ENCODE data around the gene RARB.

RARB gene

GRCh38 chr3:25427942-25428788 is at the start of gene RARB:
Gene RARB, plus strand, starts transcription at chr3:25428263. Its CDS starts 469 bp downstream, at chr3:25428732.
- H3K27me3 ChIP-seq (ENCODE audit: control insufficient read depth, insufficient read depth, low read length) = peaks cover 3% of the 10 kb centered on the region; the same call in 1 of the 2 replicates
- no CpG with 5 or more reads among the region's 27 CpGs for WGBS (ENCODE audit: insufficient coverage, insufficient read length)
- peaks cover 11% of the 10 kb centered on the region for H3K4me1 ChIP-seq (ENCODE audit: control insufficient read depth, insufficient read depth, low read length)
- no peak within 1 kb of the TSS for H3K27ac ChIP-seq (ENCODE audit: low read length)
- peak within 1 kb of the TSS; percentile 50; the same call in 1 of the 2 replicates for H3K4me3 ChIP-seq (ENCODE audit: low read length)
- no peaks in the 10 kb centered on the region for H3K9me3 ChIP-seq (ENCODE audit: control insufficient read depth, insufficient read depth, low read length)
- no peak for DNase-seq (ENCODE audit: low read depth, low spot score)
- H3K36me3 ChIP-seq (ENCODE audit: control insufficient read depth, insufficient read depth, low read length) = no peaks in the 10 kb centered on the region

- WGBS (ENCODE audit: insufficient coverage, insufficient read length) = no CpG with 5 or more reads among the region's 2 CpGs
- Histone ChIP-seq H3K4me1 (ENCODE audit: control insufficient read depth, insufficient read depth, low read length) (no peaks in the 10 kb centered on the region; the same call in 1 of the 2 replicates), H3K36me3 (ENCODE audit: control insufficient read depth, insufficient read depth, low read length) (no peaks in the 10 kb centered on the region), H3K27me3 (ENCODE audit: control insufficient read depth, insufficient read depth, low read length) (no peaks in the 10 kb centered on the region), H3K9me3 (ENCODE audit: control insufficient read depth, insufficient read depth, low read length) (no peaks in the 10 kb centered on the region), H3K4me3 (ENCODE audit: low read length) (no peak overlapping the region), H3K27ac (ENCODE audit: low read length) (no peak overlapping the region)
- no peak for DNase-seq (ENCODE audit: low read depth, low spot score)
Observed at GRCh38 chr3:25378786-25379311, 49.2 kb upstream of the RARB start.

GRCh38 chr3:25380222-25380739 is 47.8 kb upstream of the RARB start:
- H3K27me3 ChIP-seq (ENCODE audit: control insufficient read depth, insufficient read depth, low read length) = no peaks in the 10 kb centered on the region
- H3K9me3 ChIP-seq (ENCODE audit: control insufficient read depth, insufficient read depth, low read length) = no peaks in the 10 kb centered on the region
- DNase-seq (ENCODE audit: low read depth, low spot score) = no peak
- no peak overlapping the region for H3K27ac ChIP-seq (ENCODE audit: low read length)
- H3K36me3 ChIP-seq (ENCODE audit: control insufficient read depth, insufficient read depth, low read length) = no peaks in the 10 kb centered on the region
- no peaks in the 10 kb centered on the region; the same call in 1 of the 2 replicates for H3K4me1 ChIP-seq (ENCODE audit: control insufficient read depth, insufficient read depth, low read length)
- no CpG with 5 or more reads among the region's 9 CpGs for WGBS (ENCODE audit: insufficient coverage, insufficient read length)
- H3K4me3 ChIP-seq (ENCODE audit: low read length) = no peak overlapping the region

GRCh38 chr3:25381083-25381482 is 47.0 kb upstream of the RARB start:
- Histone ChIP-seq H3K36me3 (ENCODE audit: control insufficient read depth, insufficient read depth, low read length) (no peaks in the 10 kb centered on the region), H3K9me3 (ENCODE audit: control insufficient read depth, insufficient read depth, low read length) (no peaks in the 10 kb centered on the region), H3K4me1 (ENCODE audit: control insufficient read depth, insufficient read depth, low read length) (no peaks in the 10 kb centered on the region; the same call in 1 of the 2 replicates), H3K27me3 (ENCODE audit: control insufficient read depth, insufficient read depth, low read length) (no peaks in the 10 kb centered on the region), H3K4me3 (ENCODE audit: low read length) (no peak overlapping the region), H3K27ac (ENCODE audit: low read length) (no peak overlapping the region)
- WGBS (ENCODE audit: insufficient coverage, insufficient read length) = no CpG with 5 or more reads among the region's 3 CpGs
- no peak for DNase-seq (ENCODE audit: low read depth, low spot score)

- H3K27me3 ChIP-seq (ENCODE audit: control insufficient read depth, insufficient read depth, low read length) = no peaks in the 10 kb centered on the region
- no peaks in the 10 kb centered on the region for H3K9me3 ChIP-seq (ENCODE audit: control insufficient read depth, insufficient read depth, low read length)
- WGBS (ENCODE audit: insufficient coverage, insufficient read length) = no CpG with 5 or more reads among the region's 3 CpGs
- H3K36me3 ChIP-seq (ENCODE audit: control insufficient read depth, insufficient read depth, low read length) = no peaks in the 10 kb centered on the region
- H3K4me3 ChIP-seq (ENCODE audit: low read length) = no peak overlapping the region
- H3K27ac ChIP-seq (ENCODE audit: low read length) = no peak overlapping the region
- DNase-seq (ENCODE audit: low read depth, low spot score) = no peak
- H3K4me1 ChIP-seq (ENCODE audit: control insufficient read depth, insufficient read depth, low read length) = no peaks in the 10 kb centered on the region; the same call in none of the 2 replicates
Observed at GRCh38 chr3:25384471-25384870, 43.6 kb upstream of the RARB start.

GRCh38 chr3:25385807-25386460 is 42.1 kb upstream of the RARB start:
- Histone ChIP-seq H3K4me3 (ENCODE audit: low read length) (no peak overlapping the region), H3K36me3 (ENCODE audit: control insufficient read depth, insufficient read depth, low read length) (no peaks in the 10 kb centered on the region), H3K27ac (ENCODE audit: low read length) (no peak overlapping the region), H3K9me3 (ENCODE audit: control insufficient read depth, insufficient read depth, low read length) (no peaks in the 10 kb centered on the region), H3K4me1 (ENCODE audit: control insufficient read depth, insufficient read depth, low read length) (no peaks in the 10 kb centered on the region; the same call in 1 of the 2 replicates), H3K27me3 (ENCODE audit: control insufficient read depth, insufficient read depth, low read length) (no peaks in the 10 kb centered on the region)
- DNase-seq (ENCODE audit: low read depth, low spot score) = no peak
- 100% methylated on average over 1 of the region's 9 CpGs for WGBS (ENCODE audit: insufficient coverage, insufficient read length)

GRCh38 chr3:25386686-25387255 is 41.3 kb upstream of the RARB start:
- H3K4me3 ChIP-seq (ENCODE audit: low read length) = no peak overlapping the region
- no peaks in the 10 kb centered on the region for H3K36me3 ChIP-seq (ENCODE audit: control insufficient read depth, insufficient read depth, low read length)
- no CpG with 5 or more reads among the region's 4 CpGs for WGBS (ENCODE audit: insufficient coverage, insufficient read length)
- H3K27ac ChIP-seq (ENCODE audit: low read length) = no peak overlapping the region
- no peaks in the 10 kb centered on the region; the same call in 1 of the 2 replicates for H3K4me1 ChIP-seq (ENCODE audit: control insufficient read depth, insufficient read depth, low read length)
- H3K9me3 ChIP-seq (ENCODE audit: control insufficient read depth, insufficient read depth, low read length) = no peaks in the 10 kb centered on the region
- H3K27me3 ChIP-seq (ENCODE audit: control insufficient read depth, insufficient read depth, low read length) = no peaks in the 10 kb centered on the region
- no peak for DNase-seq (ENCODE audit: low read depth, low spot score)

- Histone ChIP-seq H3K4me3 (ENCODE audit: low read length) (no peak overlapping the region), H3K27me3 (ENCODE audit: control insufficient read depth, insufficient read depth, low read length) (no peaks in the 10 kb centered on the region), H3K9me3 (ENCODE audit: control insufficient read depth, insufficient read depth, low read length) (no peaks in the 10 kb centered on the region), H3K27ac (ENCODE audit: low read length) (no peak overlapping the region), H3K4me1 (ENCODE audit: control insufficient read depth, insufficient read depth, low read length) (no peaks in the 10 kb centered on the region; the same call in 1 of the 2 replicates), H3K36me3 (ENCODE audit: control insufficient read depth, insufficient read depth, low read length) (no peaks in the 10 kb centered on the region)
- no peak for DNase-seq (ENCODE audit: low read depth, low spot score)
- WGBS (ENCODE audit: insufficient coverage, insufficient read length) = no CpG with 5 or more reads among the region's 3 CpGs
Observed at GRCh38 chr3:25390605-25391004, 37.5 kb upstream of the RARB start.

- DNase-seq (ENCODE audit: low read depth, low spot score) = no peak
- Histone ChIP-seq H3K36me3 (ENCODE audit: control insufficient read depth, insufficient read depth, low read length) (no peaks in the 10 kb centered on the region), H3K4me3 (ENCODE audit: low read length) (no peak overlapping the region), H3K27ac (ENCODE audit: low read length) (no peak overlapping the region), H3K9me3 (ENCODE audit: control insufficient read depth, insufficient read depth, low read length) (no peaks in the 10 kb centered on the region), H3K4me1 (ENCODE audit: control insufficient read depth, insufficient read depth, low read length) (no peaks in the 10 kb centered on the region), H3K27me3 (ENCODE audit: control insufficient read depth, insufficient read depth, low read length) (no peaks in the 10 kb centered on the region)
- no CpG with 5 or more reads among the region's 2 CpGs for WGBS (ENCODE audit: insufficient coverage, insufficient read length)
Observed at GRCh38 chr3:25396251-25396650, 31.8 kb upstream of the RARB start.

- no peak for DNase-seq (ENCODE audit: low read depth, low spot score)
- H3K4me3 ChIP-seq (ENCODE audit: low read length) = no peak overlapping the region
- H3K36me3 ChIP-seq (ENCODE audit: control insufficient read depth, insufficient read depth, low read length) = no peaks in the 10 kb centered on the region
- WGBS (ENCODE audit: insufficient coverage, insufficient read length) = no CpG with 5 or more reads among the region's 4 CpGs
- H3K4me1 ChIP-seq (ENCODE audit: control insufficient read depth, insufficient read depth, low read length) = no peaks in the 10 kb centered on the region
- no peaks in the 10 kb centered on the region for H3K27me3 ChIP-seq (ENCODE audit: control insufficient read depth, insufficient read depth, low read length)
- H3K27ac ChIP-seq (ENCODE audit: low read length) = no peak overlapping the region
- H3K9me3 ChIP-seq (ENCODE audit: control insufficient read depth, insufficient read depth, low read length) = no peaks in the 10 kb centered on the region
Observed at GRCh38 chr3:25396686-25397085, 31.4 kb upstream of the RARB start.
